ENCODE data around the gene TSPOAP1. TPM values are rescaled to one million over a fixed set of nuclear protein-coding genes. Genes with fewer than 3 reads are reported as not detected.

Gene TSPOAP1
- total and polyA plus RNA-seq, 2 of the 13 experiments (the other 11 are each of a cell fraction or from before 2014, with no cell fraction given): not detected

DNA sequence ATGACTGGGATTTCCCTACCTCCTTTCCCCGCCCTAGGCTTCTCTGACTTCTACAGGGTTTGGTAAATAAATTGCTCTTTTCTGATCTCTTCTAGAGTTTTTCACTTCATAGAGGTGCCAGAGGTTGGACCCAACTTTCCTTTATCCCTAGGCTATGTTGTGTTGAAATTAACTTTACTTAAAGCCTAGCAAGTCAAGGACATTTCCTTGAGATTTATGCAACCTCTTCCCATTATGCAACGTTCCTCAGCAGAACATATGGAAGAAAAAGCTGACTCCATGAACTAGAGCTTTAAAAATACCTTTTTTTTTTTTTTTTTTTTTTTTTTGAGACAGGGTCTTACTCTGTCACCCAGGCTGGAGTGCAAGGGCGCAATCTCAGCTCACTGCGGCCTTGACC, 63.3 kb downstream of the TSPOAP1 start (continued):
- TF ChIP-seq ZNF724P (CRISPR knock-in tag; IDR thresholded peaks at IDR 0.05; ENCODE audit: borderline replicate concordance): no peak
- TF ChIP-seq ZNF501 (CRISPR knock-in tag; IDR thresholded peaks at IDR 0.05): no peak
- TF ChIP-seq, protein P1, sequence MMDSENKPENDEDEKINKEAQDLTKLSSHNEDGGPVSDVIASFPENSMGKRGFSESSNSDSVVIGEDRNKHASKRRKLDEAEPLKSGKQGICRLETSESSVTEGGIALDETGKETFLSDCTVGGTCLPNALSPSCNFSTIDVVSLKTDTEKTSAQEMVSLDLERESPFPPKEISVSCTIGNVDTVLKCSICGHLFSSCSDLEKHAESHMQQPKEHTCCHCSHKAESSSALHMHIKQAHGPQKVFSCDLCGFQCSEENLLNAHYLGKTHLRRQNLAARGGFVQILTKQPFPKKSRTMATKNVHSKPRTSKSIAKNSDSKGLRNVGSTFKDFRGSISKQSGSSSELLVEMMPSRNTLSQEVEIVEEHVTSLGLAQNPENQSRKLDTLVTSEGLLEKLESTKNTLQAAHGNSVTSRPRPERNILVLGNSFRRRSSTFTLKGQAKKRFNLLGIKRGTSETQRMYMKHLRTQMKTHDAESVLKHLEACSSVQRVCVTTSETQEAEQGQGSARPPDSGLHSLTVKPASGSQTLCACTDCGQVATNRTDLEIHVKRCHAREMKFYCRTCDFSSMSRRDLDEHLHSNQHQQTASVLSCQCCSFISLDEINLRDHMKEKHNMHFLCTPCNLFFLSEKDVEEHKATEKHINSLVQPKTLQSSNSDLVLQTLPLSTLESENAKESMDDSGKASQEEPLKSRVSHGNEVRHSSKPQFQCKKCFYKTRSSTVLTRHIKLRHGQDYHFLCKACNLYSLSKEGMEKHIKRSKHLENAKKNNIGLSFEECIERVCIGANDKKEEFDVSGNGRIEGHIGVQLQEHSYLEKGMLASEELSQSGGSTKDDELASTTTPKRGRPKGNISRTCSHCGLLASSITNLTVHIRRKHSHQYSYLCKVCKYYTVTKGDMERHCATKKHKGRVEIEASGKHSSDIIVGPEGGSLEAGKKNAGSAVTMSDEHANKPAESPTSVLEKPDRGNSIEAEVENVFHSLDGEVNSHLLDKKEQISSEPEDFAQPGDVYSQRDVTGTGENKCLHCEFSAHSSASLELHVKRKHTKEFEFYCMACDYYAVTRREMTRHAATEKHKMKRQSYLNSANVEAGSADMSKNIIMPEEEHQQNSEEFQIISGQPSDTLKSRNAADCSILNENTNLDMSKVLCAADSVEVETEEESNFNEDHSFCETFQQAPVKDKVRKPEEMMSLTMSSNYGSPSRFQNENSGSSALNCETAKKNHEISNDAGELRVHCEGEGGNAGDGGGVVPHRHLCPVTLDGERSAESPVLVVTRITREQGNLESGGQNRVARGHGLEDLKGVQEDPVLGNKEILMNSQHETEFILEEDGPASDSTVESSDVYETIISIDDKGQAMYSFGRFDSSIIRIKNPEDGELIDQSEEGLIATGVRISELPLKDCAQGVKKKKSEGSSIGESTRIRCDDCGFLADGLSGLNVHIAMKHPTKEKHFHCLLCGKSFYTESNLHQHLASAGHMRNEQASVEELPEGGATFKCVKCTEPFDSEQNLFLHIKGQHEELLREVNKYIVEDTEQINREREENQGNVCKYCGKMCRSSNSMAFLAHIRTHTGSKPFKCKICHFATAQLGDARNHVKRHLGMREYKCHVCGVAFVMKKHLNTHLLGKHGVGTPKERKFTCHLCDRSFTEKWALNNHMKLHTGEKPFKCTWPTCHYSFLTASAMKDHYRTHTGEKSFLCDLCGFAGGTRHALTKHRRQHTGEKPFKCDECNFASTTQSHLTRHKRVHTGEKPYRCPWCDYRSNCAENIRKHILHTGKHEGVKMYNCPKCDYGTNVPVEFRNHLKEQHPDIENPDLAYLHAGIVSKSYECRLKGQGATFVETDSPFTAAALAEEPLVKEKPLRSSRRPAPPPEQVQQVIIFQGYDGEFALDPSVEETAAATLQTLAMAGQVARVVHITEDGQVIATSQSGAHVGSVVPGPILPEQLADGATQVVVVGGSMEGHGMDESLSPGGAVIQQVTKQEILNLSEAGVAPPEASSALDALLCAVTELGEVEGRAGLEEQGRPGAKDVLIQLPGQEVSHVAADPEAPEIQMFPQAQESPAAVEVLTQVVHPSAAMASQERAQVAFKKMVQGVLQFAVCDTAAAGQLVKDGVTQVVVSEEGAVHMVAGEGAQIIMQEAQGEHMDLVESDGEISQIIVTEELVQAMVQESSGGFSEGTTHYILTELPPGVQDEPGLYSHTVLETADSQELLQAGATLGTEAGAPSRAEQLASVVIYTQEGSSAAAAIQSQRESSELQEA (CRISPR knock-in tag; IDR thresholded peaks at IDR 0.05; ENCODE audit: not compliant biosample characterization): no peak
- TF ChIP-seq ZSCAN25 (CRISPR knock-in tag; IDR thresholded peaks at IDR 0.05): no peak

All from HepG2 (cell line).